ENCODE data around the gene ART3. TPM values are rescaled to one million over a fixed set of nuclear protein-coding genes. Genes with fewer than 3 reads are reported as not detected.

The ART3 gene
- total RNA-seq, 4 donors from 2014 or later, result 2.1 TPM; not detected in 3

DNA sequence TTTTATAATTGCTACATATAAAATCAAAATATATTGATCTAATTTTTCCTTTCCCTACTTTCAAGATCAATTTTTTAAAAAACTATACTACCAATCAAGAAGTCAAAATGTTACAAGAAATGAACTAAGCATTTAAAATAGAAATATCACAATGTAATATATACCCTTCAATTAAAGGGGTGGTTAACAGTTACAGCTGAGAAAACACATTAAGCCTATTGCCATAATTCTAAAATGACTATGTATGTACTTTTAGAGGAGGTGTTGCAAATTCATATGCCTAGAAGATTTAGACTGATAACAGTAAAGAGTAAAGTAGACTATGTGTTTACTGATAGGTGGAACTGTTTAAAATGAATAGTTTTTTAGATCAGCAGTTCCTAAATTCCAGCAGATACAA is 70.0 kb downstream of the ART3 start:
- H3K9me3 ChIP-seq, result no peaks in the 10 kb centered on the region
- TF ChIP-seq, protein P1, sequence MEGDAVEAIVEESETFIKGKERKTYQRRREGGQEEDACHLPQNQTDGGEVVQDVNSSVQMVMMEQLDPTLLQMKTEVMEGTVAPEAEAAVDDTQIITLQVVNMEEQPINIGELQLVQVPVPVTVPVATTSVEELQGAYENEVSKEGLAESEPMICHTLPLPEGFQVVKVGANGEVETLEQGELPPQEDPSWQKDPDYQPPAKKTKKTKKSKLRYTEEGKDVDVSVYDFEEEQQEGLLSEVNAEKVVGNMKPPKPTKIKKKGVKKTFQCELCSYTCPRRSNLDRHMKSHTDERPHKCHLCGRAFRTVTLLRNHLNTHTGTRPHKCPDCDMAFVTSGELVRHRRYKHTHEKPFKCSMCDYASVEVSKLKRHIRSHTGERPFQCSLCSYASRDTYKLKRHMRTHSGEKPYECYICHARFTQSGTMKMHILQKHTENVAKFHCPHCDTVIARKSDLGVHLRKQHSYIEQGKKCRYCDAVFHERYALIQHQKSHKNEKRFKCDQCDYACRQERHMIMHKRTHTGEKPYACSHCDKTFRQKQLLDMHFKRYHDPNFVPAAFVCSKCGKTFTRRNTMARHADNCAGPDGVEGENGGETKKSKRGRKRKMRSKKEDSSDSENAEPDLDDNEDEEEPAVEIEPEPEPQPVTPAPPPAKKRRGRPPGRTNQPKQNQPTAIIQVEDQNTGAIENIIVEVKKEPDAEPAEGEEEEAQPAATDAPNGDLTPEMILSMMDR (IDR thresholded peaks at IDR 0.05), result no peak
- no peak for TF ChIP-seq POLR2A (IDR thresholded peaks at IDR 0.05)
- H3K4me1 ChIP-seq, result peaks cover 16 to 20% of the 10 kb centered on the region in 2 donors
- intact Hi-C loops (cut with DNase I), result no loop called here
- no peak overlapping the region for H3K27ac ChIP-seq
- peaks cover 6 to 20% of the 10 kb centered on the region in 2 donors for H3K36me3 ChIP-seq
- DNase-seq, result no peak
- no peaks in the 10 kb centered on the region for H3K27me3 ChIP-seq
- no peak overlapping the region for H3K4me3 ChIP-seq (replicated peaks in 1 of 3)

DNA sequence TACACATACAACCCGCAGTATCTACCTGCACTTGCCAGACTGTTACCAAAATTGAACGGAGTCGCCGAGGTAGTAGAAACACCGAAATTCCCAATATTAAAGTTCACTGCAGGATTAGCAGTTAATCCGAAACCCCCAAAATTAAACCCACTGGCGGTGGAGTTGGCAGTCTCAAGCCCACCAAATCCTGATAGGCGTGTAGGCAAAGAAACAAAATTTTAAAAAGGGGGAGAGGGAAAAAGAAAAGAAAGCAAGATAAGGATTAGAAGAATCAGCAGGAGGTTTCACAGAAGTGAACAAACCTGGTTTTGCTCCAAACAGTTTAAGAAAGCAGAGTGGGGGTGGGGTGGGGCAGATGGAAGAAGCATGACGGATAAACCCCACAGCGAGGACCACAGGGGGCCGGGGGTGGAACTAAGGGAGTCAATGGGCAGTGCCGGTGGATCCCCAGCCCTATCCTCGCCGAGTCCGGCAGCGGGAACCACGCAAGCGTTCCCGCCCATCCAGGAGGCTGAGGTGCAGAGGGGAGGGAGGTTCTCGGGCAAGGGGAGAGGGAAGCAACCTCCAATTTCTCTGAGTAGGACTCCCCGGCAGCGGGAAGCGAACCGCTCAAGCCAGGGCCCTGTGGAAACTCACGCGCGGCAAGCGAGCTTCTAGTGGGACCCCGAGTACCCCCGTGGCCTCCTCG is 73.1 kb downstream of the ART3 start:
- WGBS, 2 donors, result 0% methylated on average over 21 to 28 of the region's 31 CpGs
- no peak for TF ChIP-seq POLR2A (IDR thresholded peaks at IDR 0.05)
- TF ChIP-seq, protein P1 (IDR thresholded peaks at IDR 0.05), result no peak
- intact Hi-C loops (cut with DNase I), result no loop called here
- Histone ChIP-seq H3K27me3 (no peaks in the 10 kb centered on the region), H3K4me3 (replicated peaks in 1 of 3) (peak overlapping the region; percentile 19 to 92 (median 78)), H3K4me1 (peaks cover 20 to 23% of the 10 kb centered on the region in 2 donors), H3K27ac (peak overlapping the region; percentile 81 to 92 (median 84)), H3K36me3 (peaks cover 0 to 8% of the 10 kb centered on the region in 2 donors), H3K9me3 (no peaks in the 10 kb centered on the region)
- DNase-seq, result peak; percentile 56 to 62

DNA sequence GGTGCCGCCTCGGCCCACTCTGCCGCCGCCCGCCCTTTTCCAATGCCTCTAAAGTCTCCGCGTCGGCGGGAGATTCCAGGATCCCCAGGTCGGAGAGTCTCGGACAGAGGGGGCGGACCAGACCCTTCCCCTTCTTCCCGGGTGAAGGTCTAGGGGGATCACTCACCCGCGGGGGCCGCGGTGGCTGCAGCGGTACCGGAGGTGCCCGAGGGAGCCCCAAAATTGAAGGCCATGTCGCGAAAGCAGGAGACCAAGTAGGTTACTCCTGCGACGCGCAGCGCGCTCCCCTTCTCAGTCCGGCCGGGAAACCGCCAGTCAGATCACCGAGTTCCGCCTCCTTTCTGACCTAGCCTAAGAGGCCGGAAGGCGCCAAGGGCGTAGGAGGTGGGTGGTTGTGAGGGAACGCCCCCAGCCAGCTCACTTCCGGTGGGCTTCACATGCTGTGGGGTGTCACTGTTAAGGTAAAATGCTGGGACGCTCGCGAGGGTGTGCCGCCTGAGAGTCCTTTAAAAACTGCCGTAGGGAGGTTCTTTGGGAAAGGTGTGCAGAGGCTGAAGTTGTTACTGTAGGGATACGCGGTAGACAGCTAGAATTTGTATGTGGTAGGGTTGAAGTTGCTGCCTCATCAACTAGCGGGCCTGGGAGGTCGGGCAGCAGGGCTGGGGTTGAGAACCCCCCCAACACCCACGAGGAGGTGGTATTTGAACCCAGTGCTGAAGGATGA is 73.8 kb downstream of the ART3 start, which contains the start of gene NUP54:
NUP54 (minus strand) TSS at position 256 of the 724 bp plus-strand sequence; CDS start at position 233, 23 bp downstream.
- intact Hi-C loops (cut with DNase I), result no loop called here
- 0 to 1% methylated on average over 24 to 26 of the region's 47 CpGs for WGBS, 2 donors
- peak; percentile 95 to 96 for DNase-seq

DNA sequence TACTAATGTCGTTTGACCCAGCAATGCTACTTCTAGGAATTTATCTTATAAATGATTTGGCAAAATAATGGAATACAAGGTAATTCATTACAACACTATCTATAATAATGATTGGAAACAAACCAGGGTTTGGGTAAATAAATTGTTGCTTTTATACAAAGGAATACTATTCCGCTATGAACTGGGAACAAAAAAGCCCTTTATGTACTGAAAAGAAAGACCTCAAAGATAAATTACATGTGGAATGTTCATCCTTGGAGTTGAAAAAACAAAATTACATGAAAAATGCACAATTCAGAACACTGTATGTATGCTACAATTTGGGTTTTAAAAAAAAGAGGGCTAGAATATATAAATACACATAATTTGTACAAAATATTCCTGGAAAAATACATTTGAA is 78.8 kb downstream of the ART3 start:
- H3K9me3 ChIP-seq, result no peaks in the 10 kb centered on the region
- TF ChIP-seq, protein P1 (IDR thresholded peaks at IDR 0.05), result no peak
- TF ChIP-seq POLR2A (IDR thresholded peaks at IDR 0.05), result no peak
- H3K36me3 ChIP-seq, result no peaks in the 10 kb centered on the region
- no peaks in the 10 kb centered on the region for H3K27me3 ChIP-seq
- intact Hi-C loops (cut with DNase I), result no loop called here
- WGBS, 2 donors, result 88 to 94% methylated on average over 2 of the region's 2 CpGs
- DNase-seq, result no peak
- H3K27ac ChIP-seq, result no peak overlapping the region
- no peak overlapping the region for H3K4me3 ChIP-seq (replicated peaks in 1 of 3)
- H3K4me1 ChIP-seq, result peaks cover 13 to 16% of the 10 kb centered on the region in 2 donors

More for the DNA sequence above, 73.8 kb downstream of the ART3 start, which contains the start of gene NUP54:
- Histone ChIP-seq H3K27me3 (no peaks in the 10 kb centered on the region), H3K36me3 (peaks cover 0 to 1% of the 10 kb centered on the region in 2 donors), H3K4me1 (peaks cover 20 to 23% of the 10 kb centered on the region in 2 donors), H3K9me3 (no peaks in the 10 kb centered on the region), H3K27ac (peak within 1 kb of the TSS; percentile 81 to 92 (median 84)), H3K4me3 (replicated peaks in 1 of 3) (peak within 1 kb of the TSS; percentile 19 to 92 (median 78))
- TF ChIP-seq, protein P1 (IDR thresholded peaks at IDR 0.05), result no peak
- TF ChIP-seq POLR2A (IDR thresholded peaks at IDR 0.05), result peak; percentile 43 to 82

DNA sequence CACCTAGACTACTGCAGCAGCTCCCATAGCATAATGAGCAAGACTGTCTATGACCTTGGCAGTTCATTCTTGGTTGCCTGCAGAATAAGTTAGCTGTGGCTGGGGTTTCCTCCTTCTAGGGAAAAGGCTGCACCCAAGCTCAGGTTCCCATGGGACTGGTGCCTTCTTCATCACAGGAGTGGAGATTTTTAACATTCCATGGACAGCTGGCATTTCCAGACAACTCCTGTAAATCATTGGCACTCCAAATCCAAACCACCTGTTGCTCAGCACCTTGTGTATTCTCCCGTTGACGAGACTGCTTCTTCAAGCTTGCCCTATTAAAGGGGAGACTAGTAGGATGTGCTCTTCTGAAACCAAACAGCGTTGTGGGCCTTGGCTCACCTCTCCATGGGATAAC is 81.5 kb downstream of the ART3 start:
- H3K4me1 ChIP-seq, result peaks cover 3 to 5% of the 10 kb centered on the region in 2 donors
- peaks cover 3 to 7% of the 10 kb centered on the region in 2 donors for H3K36me3 ChIP-seq
- H3K27me3 ChIP-seq, result no peaks in the 10 kb centered on the region
- H3K27ac ChIP-seq, result no peak overlapping the region
- no peak overlapping the region for H3K4me3 ChIP-seq (replicated peaks in 1 of 3)
- DNase-seq, result no peak
- TF ChIP-seq, protein P1 (IDR thresholded peaks at IDR 0.05), result no peak
- no peak for TF ChIP-seq POLR2A (IDR thresholded peaks at IDR 0.05)
- no peaks in the 10 kb centered on the region for H3K9me3 ChIP-seq
- 65 to 97% methylated on average over 3 of the region's 3 CpGs for WGBS, 2 donors
- intact Hi-C loops (cut with DNase I), result no loop called here

All from thyroid gland (tissue), 4 donors.